ENCODE results near the gene CFAP221. TPM values are rescaled to one million over a fixed set of nuclear protein-coding genes. Genes with fewer than 3 reads are reported as not detected.
"Not testable (repeated sequence)": the region's sequence is repeated elsewhere in the genome, so short reads cannot be mapped to it uniquely, and the experiment has no call there.

The CFAP221 gene
- total RNA-seq, 1 donor, result 0.31 TPM

DNA sequence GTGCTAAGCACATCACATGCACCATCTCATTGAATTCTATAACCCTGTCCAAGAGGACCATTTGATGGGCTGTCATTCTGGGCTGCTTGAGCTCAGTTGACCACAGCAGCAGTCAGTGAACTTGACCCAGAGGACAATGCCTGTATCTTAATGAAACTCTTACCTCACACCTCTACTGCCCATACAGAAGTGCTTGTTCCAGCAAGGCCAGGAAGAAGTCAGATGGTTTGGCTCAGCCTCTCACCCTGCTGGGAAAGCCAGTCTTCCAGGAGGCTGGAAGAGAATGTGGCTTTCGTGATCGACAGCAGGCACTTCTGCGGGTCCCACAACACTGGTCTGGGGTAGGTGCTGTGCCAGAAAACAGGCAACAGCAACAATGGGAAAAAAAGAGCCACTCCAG is 47.3 kb downstream of the CFAP221 start:
- no peak overlapping the region for H3K4me3 ChIP-seq (ENCODE audit: low read length)
- no peaks in the 10 kb centered on the region for H3K27me3 ChIP-seq (ENCODE audit: insufficient read depth, low read length)
- H3K4me1 ChIP-seq (ENCODE audit: insufficient read depth, low read length), result no peaks in the 10 kb centered on the region
- no peaks in the 10 kb centered on the region for H3K9me3 ChIP-seq (ENCODE audit: low read depth, low read length)

DNA sequence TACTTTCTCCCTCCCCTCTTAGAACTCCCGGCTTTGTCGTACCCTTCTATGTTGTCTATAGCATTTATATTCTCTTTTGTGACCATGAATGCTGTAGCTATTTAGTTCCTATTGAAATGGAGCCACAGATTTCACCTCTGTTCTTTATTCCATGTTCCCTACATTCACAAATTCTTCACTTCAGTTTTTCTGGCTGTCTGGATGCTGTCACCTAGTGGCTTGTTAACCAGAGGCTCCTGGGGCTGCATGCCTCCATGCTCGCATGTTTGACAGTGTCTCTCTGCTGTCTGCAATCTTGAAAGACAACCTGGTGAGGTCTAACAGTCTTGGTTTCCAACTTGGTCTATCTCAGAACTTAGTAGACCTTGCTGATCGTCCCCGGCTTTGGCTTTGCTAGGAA is 48.2 kb downstream of the CFAP221 start:
- Histone ChIP-seq H3K4me1 (ENCODE audit: insufficient read depth, low read length) (no peaks in the 10 kb centered on the region), H3K27me3 (ENCODE audit: insufficient read depth, low read length) (no peaks in the 10 kb centered on the region), H3K4me3 (ENCODE audit: low read length) (no peak overlapping the region), H3K9me3 (ENCODE audit: low read depth, low read length) (no peaks in the 10 kb centered on the region)

DNA sequence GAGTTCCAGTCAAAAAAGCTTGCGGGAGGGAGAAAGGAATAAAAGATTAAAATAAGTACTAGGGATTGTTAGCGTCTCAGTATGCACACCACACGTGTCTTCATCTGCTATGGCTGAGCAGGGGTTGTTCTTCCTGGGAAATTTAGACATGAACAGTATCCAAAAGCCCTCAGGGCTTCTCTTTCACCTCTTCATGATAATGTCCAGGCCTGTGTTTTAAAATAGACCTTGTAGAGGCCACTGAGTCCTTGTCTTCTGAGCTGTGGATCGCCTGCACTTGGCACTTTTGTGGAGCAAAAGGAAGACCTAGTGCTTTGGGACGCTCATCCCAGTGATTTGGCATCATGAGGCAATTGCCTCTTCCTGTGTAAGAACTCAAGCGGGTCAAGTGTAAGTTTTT is 52.4 kb downstream of the CFAP221 start:
- H3K4me1 ChIP-seq (ENCODE audit: insufficient read depth, low read length), result no peaks in the 10 kb centered on the region
- H3K9me3 ChIP-seq (ENCODE audit: low read depth, low read length), result no peaks in the 10 kb centered on the region
- no peaks in the 10 kb centered on the region for H3K27me3 ChIP-seq (ENCODE audit: insufficient read depth, low read length)
- no peak overlapping the region for H3K4me3 ChIP-seq (ENCODE audit: low read length)

DNA sequence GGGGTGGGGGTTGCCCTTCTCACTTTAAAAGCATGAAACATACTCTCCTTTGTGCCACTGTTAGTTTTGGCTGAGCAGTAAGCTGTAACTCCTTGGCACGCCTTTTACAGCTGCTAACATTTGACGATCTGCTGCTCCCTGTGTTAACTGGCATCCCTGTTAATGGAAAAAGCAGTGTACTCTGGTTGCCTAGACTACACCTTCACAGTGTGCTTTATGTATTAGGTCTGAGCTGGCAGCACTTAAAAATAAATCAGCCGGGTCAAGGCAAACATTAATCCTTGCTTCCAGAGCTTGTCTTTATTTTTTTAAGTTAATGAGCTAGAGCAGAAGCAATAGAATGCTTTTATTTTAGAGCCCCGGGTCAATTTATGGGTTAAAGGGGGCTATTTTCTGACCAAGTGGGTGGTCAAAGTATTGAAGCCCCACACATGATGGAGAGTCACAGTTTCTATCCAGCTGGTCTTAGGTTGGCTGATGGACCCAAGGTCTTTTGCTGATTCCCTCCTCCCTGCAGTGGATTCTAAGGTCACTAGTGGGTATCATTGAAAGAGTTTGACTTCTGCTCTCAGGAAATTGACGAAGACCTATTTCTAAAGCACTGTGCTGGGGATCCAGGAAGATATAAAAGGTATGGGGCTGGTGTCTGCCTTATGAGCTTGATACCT is 54.5 kb downstream of the CFAP221 start:
- Histone ChIP-seq H3K9me3 (ENCODE audit: low read depth, low read length) (no peaks in the 10 kb centered on the region), H3K27me3 (ENCODE audit: insufficient read depth, low read length) (no peaks in the 10 kb centered on the region), H3K4me3 (ENCODE audit: low read length) (no peak overlapping the region), H3K4me1 (ENCODE audit: insufficient read depth, low read length) (no peaks in the 10 kb centered on the region)

DNA sequence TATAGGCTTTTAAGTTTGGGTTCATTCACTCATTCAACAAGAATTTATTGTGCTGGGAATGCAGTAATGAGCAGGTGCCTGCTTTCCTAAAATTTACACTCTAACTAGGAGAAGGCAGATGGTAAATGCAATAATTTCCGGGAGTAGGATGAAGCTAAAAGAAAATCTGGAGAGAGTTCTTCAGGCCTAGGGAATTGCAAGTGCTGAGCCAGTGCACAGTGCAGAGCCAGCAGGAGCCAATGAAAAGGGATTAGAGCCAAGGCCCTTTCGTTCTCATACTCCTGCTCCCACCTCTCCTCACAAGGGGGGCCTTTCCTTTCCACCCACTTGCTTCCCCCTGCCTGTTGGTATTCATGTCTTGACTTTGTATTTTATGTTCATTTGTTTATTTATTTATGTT is 55.1 kb downstream of the CFAP221 start:
- Histone ChIP-seq H3K27me3 (ENCODE audit: insufficient read depth, low read length) (no peaks in the 10 kb centered on the region), H3K4me1 (ENCODE audit: insufficient read depth, low read length) (no peaks in the 10 kb centered on the region), H3K9me3 (ENCODE audit: low read depth, low read length) (no peaks in the 10 kb centered on the region), H3K4me3 (ENCODE audit: low read length) (no peak overlapping the region)

DNA sequence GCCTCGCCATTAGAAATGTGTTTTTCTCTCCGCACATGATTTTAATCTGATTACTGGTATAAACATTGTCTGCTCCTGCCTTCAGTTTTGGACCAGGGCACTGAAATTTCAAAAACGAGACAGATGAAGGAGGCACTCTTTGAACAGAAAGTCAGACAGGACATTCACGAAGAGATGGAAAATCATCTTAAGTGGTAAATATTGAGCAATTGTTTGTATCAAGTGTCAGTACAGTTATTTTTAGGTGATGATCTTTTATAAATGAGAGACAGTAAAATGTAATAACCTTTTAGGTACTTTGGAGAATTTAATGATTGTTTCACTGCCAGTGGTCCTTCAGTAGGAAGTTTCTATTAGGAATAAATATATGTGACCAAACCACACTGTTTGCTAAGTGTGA is 60.8 kb downstream of the CFAP221 start:
- H3K9me3 ChIP-seq (ENCODE audit: low read depth, low read length), result no peaks in the 10 kb centered on the region
- H3K4me1 ChIP-seq (ENCODE audit: insufficient read depth, low read length), result no peaks in the 10 kb centered on the region

DNA sequence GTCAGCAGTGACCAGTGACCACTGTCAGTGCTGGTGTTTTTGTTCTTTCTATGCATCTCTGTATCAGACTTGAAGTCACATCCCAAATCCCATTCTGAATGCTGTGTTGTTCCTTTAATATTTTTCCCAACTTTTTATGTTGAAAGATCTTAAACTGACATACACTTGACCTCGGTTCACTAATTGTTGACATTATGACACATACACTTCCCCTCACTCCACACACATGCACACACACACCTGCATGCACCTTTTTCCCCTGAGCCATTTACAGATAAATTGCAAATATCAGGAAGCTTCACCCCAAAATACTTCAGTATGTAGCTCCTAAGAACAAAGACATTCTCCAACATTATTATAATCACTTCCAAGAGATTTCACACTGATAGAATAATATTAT is 62.4 kb downstream of the CFAP221 start:
- Histone ChIP-seq H3K9me3 (ENCODE audit: low read depth, low read length) (no peaks in the 10 kb centered on the region), H3K27me3 (ENCODE audit: insufficient read depth, low read length) (peaks cover 3% of the 10 kb centered on the region), H3K4me1 (ENCODE audit: insufficient read depth, low read length) (no peaks in the 10 kb centered on the region), H3K4me3 (ENCODE audit: low read length) (no peak overlapping the region)

More for the DNA sequence above, 60.8 kb downstream of the CFAP221 start:
- Histone ChIP-seq H3K27me3 (ENCODE audit: insufficient read depth, low read length) (peaks cover 3% of the 10 kb centered on the region), H3K4me3 (ENCODE audit: low read length) (no peak overlapping the region)

DNA sequence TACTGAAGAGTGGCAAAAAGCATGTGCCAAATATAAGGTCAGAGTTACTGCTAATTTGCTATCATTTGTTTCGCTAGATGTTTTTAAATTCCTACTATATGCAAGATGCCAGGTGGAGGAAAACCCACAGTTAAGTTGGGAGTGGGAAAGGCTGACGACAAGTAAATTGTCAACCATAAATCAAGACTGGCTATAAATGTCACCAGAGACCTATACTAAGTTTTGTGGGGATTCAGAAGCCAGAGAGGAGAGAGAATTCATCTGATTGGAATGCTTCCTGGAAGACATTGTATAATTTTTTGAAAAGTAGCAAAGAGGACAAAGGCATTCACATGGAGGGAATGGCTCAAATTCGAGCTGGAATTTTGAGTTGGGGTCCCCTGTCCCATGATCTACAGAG is 64.3 kb downstream of the CFAP221 start:
- peaks cover 3% of the 10 kb centered on the region for H3K27me3 ChIP-seq (ENCODE audit: insufficient read depth, low read length)
- H3K4me3 ChIP-seq (ENCODE audit: low read length), result no peak overlapping the region
- no peaks in the 10 kb centered on the region for H3K9me3 ChIP-seq (ENCODE audit: low read depth, low read length)
- no peaks in the 10 kb centered on the region for H3K4me1 ChIP-seq (ENCODE audit: insufficient read depth, low read length)

DNA sequence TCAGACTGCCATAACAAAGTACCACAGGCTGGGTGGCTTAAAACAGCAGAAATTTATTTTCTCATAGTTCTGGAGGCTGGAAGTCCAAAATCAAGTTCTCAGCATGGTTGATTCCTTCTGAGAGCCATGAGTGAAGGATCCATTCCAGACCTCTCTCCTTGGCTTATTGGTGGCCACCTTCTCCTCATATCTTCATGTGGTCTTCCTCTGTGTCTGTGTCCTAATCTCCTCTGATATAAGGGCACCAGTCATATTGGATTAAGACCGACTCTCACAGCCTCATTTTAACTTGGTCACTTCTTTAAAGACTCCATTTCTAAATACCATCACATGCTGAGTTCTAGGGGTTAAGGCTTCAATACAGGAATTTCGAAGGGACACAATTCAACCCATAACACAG is 65.1 kb downstream of the CFAP221 start:
- Histone ChIP-seq H3K4me3 (ENCODE audit: low read length) (no peak overlapping the region), H3K9me3 (ENCODE audit: low read depth, low read length) (peaks cover 5% of the 10 kb centered on the region), H3K4me1 (ENCODE audit: insufficient read depth, low read length) (no peaks in the 10 kb centered on the region), H3K27me3 (ENCODE audit: insufficient read depth, low read length) (peaks cover 3% of the 10 kb centered on the region)

DNA sequence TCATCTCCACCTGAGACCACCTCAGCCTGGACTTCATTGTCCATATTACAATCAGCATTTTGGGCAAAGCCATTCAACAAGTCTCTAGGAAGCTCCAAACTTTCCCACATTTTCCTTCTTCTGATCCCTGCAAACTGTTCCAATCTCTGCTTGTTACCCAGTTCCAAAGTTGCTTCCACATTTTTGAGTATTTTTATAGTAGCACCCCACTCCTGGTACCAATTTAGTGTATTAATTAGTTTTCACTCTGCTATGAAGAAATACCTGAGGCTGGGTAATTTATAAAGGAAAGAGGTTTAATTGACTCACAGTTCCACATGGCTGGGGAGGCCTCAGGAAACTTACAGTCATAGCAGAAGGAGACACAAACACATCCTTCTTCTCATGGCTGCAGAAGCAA is 69.9 kb downstream of the CFAP221 start:
- peaks cover 14% of the 10 kb centered on the region for H3K9me3 ChIP-seq (ENCODE audit: low read depth, low read length)
- H3K27me3 ChIP-seq (ENCODE audit: insufficient read depth, low read length); H3K4me1 ChIP-seq (ENCODE audit: insufficient read depth, low read length); H3K4me3 ChIP-seq (ENCODE audit: low read length): not testable (repeated sequence)

DNA sequence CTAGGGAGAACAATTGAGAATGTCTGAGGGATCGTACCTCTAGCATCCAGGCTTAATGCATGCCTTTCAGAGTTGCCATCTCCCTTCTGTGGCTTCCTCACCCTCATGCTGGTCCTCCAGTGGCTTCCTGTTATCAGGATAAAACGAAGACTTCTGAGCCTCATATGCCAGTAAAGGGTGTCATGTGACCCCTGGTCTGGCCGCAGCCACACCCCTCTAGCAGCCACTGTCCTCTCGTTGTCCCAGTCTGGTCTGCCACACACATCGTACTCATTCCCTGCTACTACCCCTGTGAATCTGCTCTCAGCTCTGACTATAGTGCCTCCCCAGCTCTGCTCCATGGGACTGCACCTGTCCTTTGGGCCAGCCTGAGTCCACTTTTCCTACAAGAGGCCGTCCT is 72.2 kb downstream of the CFAP221 start:
- Histone ChIP-seq H3K4me3 (ENCODE audit: low read length) (no peak overlapping the region), H3K9me3 (ENCODE audit: low read depth, low read length) (peaks cover 14% of the 10 kb centered on the region), H3K4me1 (ENCODE audit: insufficient read depth, low read length) (no peaks in the 10 kb centered on the region), H3K27me3 (ENCODE audit: insufficient read depth, low read length) (no peaks in the 10 kb centered on the region)

DNA sequence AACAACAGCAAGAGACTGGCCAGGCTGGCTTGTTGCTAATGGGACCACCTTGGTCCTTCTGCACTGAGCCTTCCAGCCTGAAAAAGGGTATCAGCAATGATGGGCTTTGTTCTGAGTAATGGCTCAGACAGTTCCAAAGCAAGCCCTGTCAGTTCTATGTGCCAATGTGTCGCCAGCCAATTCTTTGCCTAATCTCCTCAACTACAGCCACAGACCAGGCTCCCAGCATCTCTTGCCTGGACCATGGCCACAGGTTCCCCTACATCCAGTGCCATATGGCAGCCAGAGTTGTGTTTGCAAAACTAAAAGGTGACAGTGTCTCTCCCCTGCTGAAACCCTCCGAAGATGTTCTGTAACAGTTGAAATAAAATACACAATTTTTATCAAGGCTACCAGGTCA is 73.2 kb downstream of the CFAP221 start:
- Histone ChIP-seq H3K4me3 (ENCODE audit: low read length) (no peak overlapping the region), H3K9me3 (ENCODE audit: low read depth, low read length) (peaks cover 14% of the 10 kb centered on the region), H3K27me3 (ENCODE audit: insufficient read depth, low read length) (no peaks in the 10 kb centered on the region), H3K4me1 (ENCODE audit: insufficient read depth, low read length) (no peaks in the 10 kb centered on the region)

DNA sequence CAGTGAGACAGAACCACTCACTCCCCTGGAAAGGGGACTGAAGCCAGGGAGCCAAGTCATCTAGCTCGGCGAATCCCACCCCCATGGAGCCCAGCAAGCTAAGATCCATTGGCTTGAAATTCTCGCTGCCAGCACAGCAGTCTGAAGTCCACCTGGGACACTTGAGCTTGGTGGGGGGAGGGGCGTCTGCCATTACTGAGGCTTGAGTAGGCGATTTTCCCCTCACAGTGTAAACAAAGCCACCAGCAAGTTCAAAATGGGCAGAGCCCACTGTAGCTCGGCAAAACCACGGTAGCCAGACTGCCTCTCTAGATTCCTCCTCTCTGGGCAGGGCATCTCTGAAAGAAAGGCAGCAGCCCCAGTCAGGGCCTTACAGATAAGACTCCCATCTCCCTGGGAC is 74.5 kb downstream of the CFAP221 start:
- not testable (repeated sequence) for H3K4me1 ChIP-seq (ENCODE audit: insufficient read depth, low read length); H3K27me3 ChIP-seq (ENCODE audit: insufficient read depth, low read length); H3K4me3 ChIP-seq (ENCODE audit: low read length)
- peaks cover 13% of the 10 kb centered on the region for H3K9me3 ChIP-seq (ENCODE audit: low read depth, low read length)

DNA sequence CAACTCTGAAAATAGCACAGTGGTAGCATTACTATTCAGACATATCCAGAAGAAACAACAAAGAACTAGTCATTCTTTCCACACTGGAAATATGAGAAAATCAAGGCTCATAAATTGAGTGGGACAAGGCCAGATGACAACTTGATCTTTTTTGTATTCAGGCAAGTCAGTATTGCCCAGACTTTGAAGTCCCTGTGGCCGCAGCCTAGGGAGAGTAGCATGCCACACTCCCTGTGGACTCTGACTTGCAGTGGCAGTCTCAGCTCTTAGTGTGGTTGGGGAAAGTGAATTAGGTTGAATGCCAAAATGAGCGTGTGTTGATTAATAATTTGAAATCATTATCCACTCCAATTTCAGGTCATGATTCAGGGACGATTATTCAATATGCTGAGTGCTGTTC is 81.0 kb downstream of the CFAP221 start:
- no peaks in the 10 kb centered on the region for H3K4me1 ChIP-seq (ENCODE audit: insufficient read depth, low read length)
- no peaks in the 10 kb centered on the region for H3K27me3 ChIP-seq (ENCODE audit: insufficient read depth, low read length)
- no peak overlapping the region for H3K4me3 ChIP-seq (ENCODE audit: low read length)
- H3K9me3 ChIP-seq (ENCODE audit: low read depth, low read length), result no peaks in the 10 kb centered on the region

DNA sequence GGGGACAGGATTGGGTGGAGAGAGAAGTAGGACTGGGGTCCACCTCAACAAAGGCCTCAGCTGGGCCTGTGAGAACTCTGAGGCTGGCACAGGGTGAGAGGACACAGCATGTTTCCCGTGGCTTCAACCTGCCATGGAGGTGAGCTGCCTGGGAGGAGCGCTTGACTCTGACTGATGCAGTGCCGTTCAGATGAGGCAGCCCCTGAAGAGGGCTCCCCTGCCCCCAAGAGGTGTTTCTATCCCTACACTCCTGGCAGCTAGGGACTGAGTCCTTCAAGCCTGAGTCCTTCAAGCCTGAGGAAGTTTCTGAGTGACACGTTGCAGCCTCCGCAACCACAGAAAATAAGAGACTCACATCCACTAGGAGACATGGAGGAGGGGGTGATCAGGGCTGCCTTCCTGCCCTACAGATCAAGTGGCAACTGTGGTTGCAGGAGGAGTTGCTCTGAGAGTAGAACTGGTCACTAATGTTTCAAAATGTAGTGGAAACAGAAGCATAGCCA is 85.1 kb downstream of the CFAP221 start:
- Histone ChIP-seq H3K4me1 (ENCODE audit: insufficient read depth, low read length) (no peaks in the 10 kb centered on the region), H3K27me3 (ENCODE audit: insufficient read depth, low read length) (peaks cover 3% of the 10 kb centered on the region), H3K4me3 (ENCODE audit: low read length) (no peak overlapping the region), H3K9me3 (ENCODE audit: low read depth, low read length) (no peaks in the 10 kb centered on the region)

DNA sequence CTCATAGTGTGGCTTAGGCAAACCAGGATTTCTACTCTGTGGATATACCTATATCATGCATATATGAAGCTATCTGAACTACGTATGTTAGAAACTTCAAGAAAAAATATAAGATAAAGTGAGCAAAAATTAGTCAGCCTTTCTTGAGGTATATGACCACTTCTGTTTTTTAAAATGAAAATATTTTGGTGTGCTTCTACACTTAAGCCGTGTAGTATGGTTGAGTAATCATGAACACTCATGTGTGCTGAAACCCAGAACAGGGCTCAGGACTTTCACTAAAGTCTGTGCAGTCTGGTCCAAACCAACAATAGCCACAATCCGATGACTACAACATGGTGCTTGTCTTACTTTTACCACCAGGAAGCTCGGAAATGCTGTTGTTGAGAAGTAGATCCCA is 85.9 kb downstream of the CFAP221 start:
- Histone ChIP-seq H3K4me3 (ENCODE audit: low read length) (no peak overlapping the region), H3K27me3 (ENCODE audit: insufficient read depth, low read length) (peaks cover 3% of the 10 kb centered on the region), H3K9me3 (ENCODE audit: low read depth, low read length) (no peaks in the 10 kb centered on the region), H3K4me1 (ENCODE audit: insufficient read depth, low read length) (no peaks in the 10 kb centered on the region)
